HEK293 (cell line): Measurements from ENCODE around the gene ITGB3.

ENCODE experiments used
- ZBTB7A ChIP-seq: fragments of 450-650 bp; formaldehyde crosslinking; IDR thresholded peaks from 2 replicates; pipeline ENCODE4 v1.5.1; 2016; ENCODE audit warnings: low read depth, missing biosample characterization, missing genetic modification characterization
- ZEB2 ChIP-seq: fragments of 450-650 bp; formaldehyde crosslinking; IDR thresholded peaks from 2 replicates; pipeline ENCODE4 v1.5.1; 2016; ENCODE audit warnings: missing biosample characterization, missing genetic modification characterization

GRCh38 chr17:47305302-47305923 lies 51.8 kb downstream of the ITGB3 start:
- TF ChIP-seq ZEB2 (tag by site-specific recombination), result no peak
- TF ChIP-seq ZBTB7A (tag by site-specific recombination), result no peak
